PC-9 (cell line): ENCODE data around the gene RAB11FIP5. TPM values are rescaled to one million over a fixed set of nuclear protein-coding genes. Genes with fewer than 3 reads are reported as not detected.

ENCODE experiments used
- BruUV-seq: library from RNA; stranded (reverse); fragments of 400-500 nt; replicated peaks from 2 replicates; lab custom pipeline; 2021; lab: Mats Ljungman, UMichigan
- CTCF ChIA-PET: fragments of 300-600 bp; sonication (Branson Sonifier 250); formaldehyde crosslinking; loops from one replicate; lab custom pipeline; 2022; ENCODE audit warnings: antibody characterized with exemption; lab: Charles Lee
- POLR2A ChIA-PET: fragments of 300-600 bp; sonication (Branson Sonifier 250); formaldehyde crosslinking; loops from one replicate; lab custom pipeline; 2022; ENCODE audit warnings: antibody characterized with exemption; ENCODE audit not compliant: unreplicated experiment; lab: Charles Lee
- DNase-seq, 2 experiments: peaks; one replicate each; pipeline versions ENCODE4 v3.0.0 to v3.0.0-alpha.2; 2015 to 2022; ENCODE audit warnings: mixed read lengths in 1 of 2
- H2AFZ ChIP-seq: fragments of 200-600 bp; sonication (generic); 2 replicates; pipeline ENCODE4 v1.8.1; 2017; ENCODE audit warnings: antibody characterized with exemption
- H3F3A ChIP-seq: fragments of 200-600 bp; sonication (generic); 2 replicates; pipeline ENCODE4 v1.8.1; 2017; ENCODE audit warnings: antibody characterized with exemption, mild to moderate bottlenecking, low read depth; ENCODE audit not compliant: insufficient read depth
- H3K27ac ChIP-seq: fragments of 200-600 bp; sonication (generic); 2 replicates; pipeline ENCODE4 v1.6.1; 2016; ENCODE audit warnings: mixed run types
- H3K27me3 ChIP-seq: fragments of 200-600 bp; sonication (generic); 2 replicates; pipeline ENCODE4 v1.6.1; 2016; ENCODE audit warnings: low read depth, mixed run types; ENCODE audit not compliant: insufficient read depth
- H3K36me3 ChIP-seq: fragments of 200-600 bp; sonication (generic); 2 replicates; pipeline ENCODE4 v1.6.1; 2016; ENCODE audit warnings: low read depth, mixed run types
- H3K4me1 ChIP-seq: fragments of 200-600 bp; sonication (generic); replicated peaks from 2 replicates; pipeline ENCODE4 v1.6.1; 2016; ENCODE audit warnings: mixed run types; ENCODE audit not compliant: insufficient read depth
- H3K4me2 ChIP-seq: fragments of 200-600 bp; sonication (generic); 2 replicates; pipeline ENCODE4 v1.6.1; 2017; ENCODE audit warnings: mixed run types
- H3K4me3 ChIP-seq: fragments of 200-600 bp; sonication (generic); 2 replicates; pipeline ENCODE4 v1.6.1; 2016; ENCODE audit warnings: mixed run types
- H3K79me2 ChIP-seq: fragments of 200-600 bp; sonication (generic); 2 replicates; pipeline ENCODE4 v1.6.1; 2017; ENCODE audit warnings: low read depth, mixed run types
- H3K9me2 ChIP-seq: fragments of 200-600 bp; sonication (generic); 2 replicates; pipeline ENCODE4 v1.8.1; 2017; ENCODE audit warnings: mild to moderate bottlenecking; ENCODE audit not compliant: insufficient read depth
- H3K9me3 ChIP-seq: fragments of 200-600 bp; sonication (generic); 2 replicates; pipeline ENCODE4 v1.8.1; 2016; ENCODE audit warnings: low read depth; ENCODE audit not compliant: insufficient read depth
- H4K20me1 ChIP-seq: fragments of 200-600 bp; sonication (generic); 2 replicates; pipeline ENCODE4 v1.8.1; 2017; ENCODE audit not compliant: insufficient read depth
- CTCF ChIP-seq: fragments of 200-600 bp; sonication (generic); conservative IDR thresholded peaks from 2 replicates; pipeline ENCODE4 v1.6.1; 2017; ENCODE audit warnings: mixed run types, antibody characterized with exemption, mild to moderate bottlenecking, moderate library complexity
- EZH2 ChIP-seq: fragments of 200-600 bp; sonication (generic); IDR thresholded peaks from 2 replicates; pipeline ENCODE4 v1.8.0; 2017; ENCODE audit warnings: antibody characterized with exemption, low read depth
- intact Hi-C: fragments of 100-400 bp; cut with micrococcal nuclease; formaldehyde crosslinking; loops from one replicate; pipeline ENCODE4 v1.10.0; 2022; ENCODE audit not compliant: unreplicated experiment
- total RNA-seq: library from RNA; stranded (reverse); gene quantifications from 2 replicates; pipeline ENCODE4 v1.2.3, GENCODE V29; 2021

The RAB11FIP5 gene
- total RNA-seq, 1 experiment from 2014 or later = 25.0 TPM

- intact Hi-C loops = no loop called here
- no TSS peak for BruUV-seq
- H3K27me3 ChIP-seq = no peaks in the 10 kb centered on the region
- H3K4me1 ChIP-seq = no peaks in the 10 kb centered on the region
- no peaks in the 10 kb centered on the region for H3K79me2 ChIP-seq
- H3K4me3 ChIP-seq = no peak overlapping the region
- TF ChIP-seq EZH2 = no peak
- TF ChIP-seq CTCF = no peak
- no peaks in the 10 kb centered on the region for H3F3A ChIP-seq
- no peak for DNase-seq
- no peak overlapping the region for H3K27ac ChIP-seq
- no peak overlapping the region for H3K4me2 ChIP-seq
- no peak overlapping the region for H2AFZ ChIP-seq
- H3K9me2 ChIP-seq = no peaks in the 10 kb centered on the region
- no peaks in the 10 kb centered on the region for H3K9me3 ChIP-seq
- POLR2A ChIA-PET = no interaction called here
- H4K20me1 ChIP-seq = no peaks in the 10 kb centered on the region; the same call in 1 of the 2 replicates
- H3K36me3 ChIP-seq = no peaks in the 10 kb centered on the region
- CTCF ChIA-PET = no interaction called here
Measured at GRCh38 chr2:73043929-73044832, 68.6 kb downstream of the RAB11FIP5 start.

DNA sequence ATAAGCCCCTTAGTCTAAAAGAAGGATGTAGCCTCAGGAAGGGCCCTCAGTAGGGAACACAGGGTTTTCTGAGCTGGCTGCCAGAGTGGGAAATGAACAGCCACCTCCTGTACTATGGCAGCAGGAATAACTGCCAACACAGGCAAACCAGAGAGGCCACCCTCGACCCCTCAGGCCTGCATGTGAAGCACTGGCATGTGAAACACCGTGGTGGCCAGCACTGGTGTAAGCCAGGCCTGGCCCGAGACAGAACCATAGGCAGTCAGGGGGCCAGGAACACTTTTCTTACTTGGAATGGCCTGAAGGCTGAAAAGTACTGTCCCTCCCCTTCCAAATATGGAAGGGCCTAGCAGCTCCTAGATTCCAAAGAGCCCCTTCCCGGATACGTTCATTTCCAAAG lies 69.5 kb downstream of the RAB11FIP5 start:
- no peaks in the 10 kb centered on the region for H3K4me1 ChIP-seq
- no peak for DNase-seq
- TF ChIP-seq CTCF = no peak
- TF ChIP-seq EZH2 = no peak
- ChIA-PET POLR2A (interaction anchor here (0.5 kb wide), 1 partner anchor 30 kb away, joined by 3 read pairs; no protein-coding TSS in a partner anchor), CTCF (no interaction called here)
- intact Hi-C loops = no loop called here
- no peaks in the 10 kb centered on the region for H3F3A ChIP-seq
- no peaks in the 10 kb centered on the region for H3K9me3 ChIP-seq
- no peaks in the 10 kb centered on the region for H3K9me2 ChIP-seq
- no peaks in the 10 kb centered on the region for H3K79me2 ChIP-seq
- no peaks in the 10 kb centered on the region for H3K27me3 ChIP-seq
- H3K4me3 ChIP-seq = no peak overlapping the region
- no peak overlapping the region for H2AFZ ChIP-seq
- no peak overlapping the region for H3K27ac ChIP-seq
- no peaks in the 10 kb centered on the region; the same call in 1 of the 2 replicates for H4K20me1 ChIP-seq
- H3K36me3 ChIP-seq = no peaks in the 10 kb centered on the region
- H3K4me2 ChIP-seq = no peak overlapping the region
- no TSS peak for BruUV-seq

DNA sequence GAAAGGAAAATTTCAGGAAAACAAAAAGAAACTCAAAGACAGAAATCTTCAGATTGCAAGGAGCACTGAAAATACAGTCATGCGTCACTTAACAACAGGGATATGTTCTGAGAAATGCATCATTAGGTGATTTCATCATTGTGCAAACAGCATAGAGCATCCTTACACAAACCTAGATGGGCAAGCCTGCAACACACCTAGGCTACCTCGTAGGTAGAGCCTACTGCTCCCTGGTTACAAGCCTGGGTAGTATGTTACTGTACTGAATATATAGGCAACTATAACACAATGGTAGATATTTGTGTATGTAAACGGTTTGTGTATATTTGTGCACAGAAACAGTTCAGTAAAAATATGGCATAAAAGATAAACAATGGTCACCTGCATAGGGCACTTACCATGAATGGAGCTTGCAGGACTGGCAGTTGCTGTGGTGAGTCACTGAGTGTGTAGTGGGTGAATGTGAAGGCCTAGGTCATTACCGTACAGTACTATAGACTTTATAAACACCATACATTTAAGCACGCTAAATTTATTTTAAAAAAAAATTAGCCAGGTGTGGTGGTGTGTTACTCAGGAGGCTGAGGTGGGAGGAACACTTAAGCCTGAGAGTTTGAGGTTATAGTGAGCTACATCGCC lies 74.7 kb downstream of the RAB11FIP5 start:
- Histone ChIP-seq H3K79me2 (no peaks in the 10 kb centered on the region), H3K36me3 (no peaks in the 10 kb centered on the region), H3K9me2 (no peaks in the 10 kb centered on the region), H3K27me3 (no peaks in the 10 kb centered on the region), H3K4me1 (no peaks in the 10 kb centered on the region), H3F3A (no peaks in the 10 kb centered on the region), H2AFZ (no peak overlapping the region), H3K9me3 (no peaks in the 10 kb centered on the region), H3K27ac (no peak overlapping the region), H3K4me3 (no peak overlapping the region), H4K20me1 (no peaks in the 10 kb centered on the region), H3K4me2 (no peak overlapping the region)
- peak in 1 of 2 experiments; percentile 49 for DNase-seq
- intact Hi-C loops = no loop called here
- CTCF ChIA-PET = no interaction called here
- no TSS peak for BruUV-seq
- POLR2A ChIA-PET = no interaction called here
- no peak for TF ChIP-seq CTCF
- TF ChIP-seq EZH2 = no peak
